Adipocyte (in vitro differentiated cells): Measurements from ENCODE around the gene PSEN2.

ENCODE experiments used
- DNase-seq: peaks from one replicate; pipeline ENCODE4 v3.0.0-alpha.2; 2015; ENCODE audit warnings: low read depth
- H3K27me3 ChIP-seq: replicated peaks from 2 replicates; pipeline ENCODE4 v1.7.0; 2013; ENCODE audit warnings: mild to moderate bottlenecking, low read length, moderate library complexity; ENCODE audit not compliant: control insufficient read depth, insufficient read depth
- H3K36me3 ChIP-seq: 2 replicates; pipeline ENCODE4 v1.7.0; 2013; ENCODE audit warnings: low read length, mild to moderate bottlenecking, moderate library complexity; ENCODE audit not compliant: control insufficient read depth, insufficient read depth, severe bottlenecking
- H3K4me1 ChIP-seq: 2 replicates; pipeline ENCODE4 v1.7.0; 2013; ENCODE audit warnings: mild to moderate bottlenecking, low read length, moderate library complexity; ENCODE audit not compliant: control insufficient read depth, insufficient read depth
- H3K4me3 ChIP-seq: 2 replicates; pipeline ENCODE4 v1.7.0; 2013; ENCODE audit warnings: mild to moderate bottlenecking, low read length, moderate library complexity
- H3K9ac ChIP-seq: 2 replicates; pipeline ENCODE4 v1.7.0; 2013; ENCODE audit warnings: mild to moderate bottlenecking, low read length, moderate library complexity
- H3K9me3 ChIP-seq: 2 replicates; pipeline ENCODE4 v1.7.0; 2013; ENCODE audit warnings: mild to moderate bottlenecking, low read length, moderate library complexity; ENCODE audit not compliant: control insufficient read depth

The PSEN2 gene

DNA sequence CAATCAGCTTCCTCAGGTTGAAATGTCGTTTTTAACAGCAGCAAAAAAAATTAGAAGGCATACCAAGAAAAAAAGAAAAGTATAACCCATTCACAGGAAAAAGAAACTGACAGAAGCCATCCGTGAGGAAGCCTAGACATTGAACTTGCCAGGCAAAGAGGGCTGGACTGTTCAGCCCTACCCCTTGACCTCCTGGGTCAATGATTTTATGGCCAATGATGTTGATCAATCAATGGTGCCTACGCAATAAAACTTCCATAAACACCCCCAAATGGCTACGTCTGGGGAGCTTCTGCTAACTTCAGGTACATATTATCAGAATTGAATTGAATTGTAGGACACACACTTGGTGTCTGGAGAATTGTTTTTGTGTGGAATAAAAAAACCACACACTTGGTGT lies 4.8 kb upstream of the PSEN2 start:
- no peaks in the 10 kb centered on the region for H3K36me3 ChIP-seq
- no peak overlapping the region for H3K9ac ChIP-seq
- no peaks in the 10 kb centered on the region for H3K9me3 ChIP-seq
- peaks cover 14% of the 10 kb centered on the region for H3K4me1 ChIP-seq
- H3K27me3 ChIP-seq: no peaks in the 10 kb centered on the region
- no peak overlapping the region for H3K4me3 ChIP-seq
- no peak for DNase-seq

DNA sequence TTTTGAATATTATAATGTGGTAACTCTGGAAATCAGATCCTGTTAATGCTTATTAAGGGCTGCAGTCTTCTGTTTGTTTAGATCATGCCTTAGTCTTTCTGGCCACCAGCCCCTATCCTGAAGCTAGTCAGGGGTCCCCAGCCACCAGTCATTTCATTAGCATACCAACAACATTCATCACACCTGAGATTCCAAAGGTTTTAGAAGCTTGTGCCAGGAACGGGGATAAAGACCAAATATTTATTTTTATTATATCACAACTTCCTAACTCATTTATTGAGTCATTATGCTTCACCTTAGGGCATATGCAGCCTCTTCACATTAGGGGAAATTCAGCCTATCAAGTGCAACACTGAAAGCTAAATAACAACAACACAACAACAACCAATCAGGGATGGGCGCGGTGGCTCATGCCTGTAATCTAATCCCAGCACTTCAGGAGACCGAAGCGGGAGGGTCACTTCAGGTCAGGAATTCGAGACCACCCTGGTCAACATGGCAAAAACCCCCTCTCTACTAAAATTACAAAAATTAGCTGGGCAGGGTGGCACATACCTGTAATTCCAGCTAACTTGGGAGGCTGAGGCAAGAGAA lies 2.9 kb upstream of the PSEN2 start:
- no peak overlapping the region for H3K9ac ChIP-seq
- no peaks in the 10 kb centered on the region for H3K9me3 ChIP-seq
- H3K4me3 ChIP-seq: no peak overlapping the region
- H3K27me3 ChIP-seq: no peaks in the 10 kb centered on the region
- H3K36me3 ChIP-seq: no peaks in the 10 kb centered on the region
- H3K4me1 ChIP-seq: peaks cover 23% of the 10 kb centered on the region
- no peak for DNase-seq

DNA sequence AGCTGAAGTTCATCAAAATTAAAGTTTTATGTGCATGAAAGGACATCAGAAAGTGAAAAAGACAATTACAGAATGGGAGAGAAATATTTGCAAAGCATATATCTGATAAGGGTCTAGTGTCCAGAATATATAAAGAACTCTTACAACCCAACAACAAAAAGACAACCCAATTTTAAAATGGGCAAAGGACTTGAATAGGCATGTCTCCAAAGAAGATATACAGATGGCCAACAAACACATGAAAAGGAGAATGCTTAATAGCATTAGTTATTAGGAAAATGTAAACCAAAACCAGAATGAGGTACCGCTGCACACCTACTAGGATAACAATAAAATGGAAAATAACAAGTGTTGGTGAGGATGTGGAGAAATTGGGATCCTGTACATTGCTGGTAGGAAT lies 1.7 kb upstream of the PSEN2 start:
- H3K9ac ChIP-seq: no peak overlapping the region
- H3K4me1 ChIP-seq: peaks cover 16% of the 10 kb centered on the region
- H3K9me3 ChIP-seq: no peaks in the 10 kb centered on the region
- no peaks in the 10 kb centered on the region for H3K27me3 ChIP-seq
- no peak overlapping the region for H3K4me3 ChIP-seq
- no peaks in the 10 kb centered on the region for H3K36me3 ChIP-seq
- no peak for DNase-seq

DNA sequence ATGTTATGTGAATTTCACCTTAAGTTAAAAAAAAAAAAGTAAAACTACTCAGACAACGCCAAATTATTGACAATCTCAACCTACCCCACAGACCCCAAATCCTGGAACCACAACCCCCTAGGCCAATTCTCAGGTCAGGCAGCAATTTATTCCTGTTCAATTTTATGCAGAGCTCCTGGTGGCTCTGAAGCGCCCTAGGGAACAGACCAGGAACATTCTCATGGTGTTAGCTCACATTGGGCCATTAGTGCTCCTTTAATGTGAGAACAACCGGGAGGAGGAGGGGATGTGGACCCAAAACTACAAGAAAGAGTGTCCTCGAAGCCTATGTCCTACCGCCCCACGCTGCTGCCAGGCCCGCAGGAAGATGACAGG lies 403 bp upstream of the PSEN2 start:
- no peaks in the 10 kb centered on the region for H3K36me3 ChIP-seq
- H3K4me1 ChIP-seq: peaks cover 12% of the 10 kb centered on the region
- DNase-seq: no peak

DNA sequence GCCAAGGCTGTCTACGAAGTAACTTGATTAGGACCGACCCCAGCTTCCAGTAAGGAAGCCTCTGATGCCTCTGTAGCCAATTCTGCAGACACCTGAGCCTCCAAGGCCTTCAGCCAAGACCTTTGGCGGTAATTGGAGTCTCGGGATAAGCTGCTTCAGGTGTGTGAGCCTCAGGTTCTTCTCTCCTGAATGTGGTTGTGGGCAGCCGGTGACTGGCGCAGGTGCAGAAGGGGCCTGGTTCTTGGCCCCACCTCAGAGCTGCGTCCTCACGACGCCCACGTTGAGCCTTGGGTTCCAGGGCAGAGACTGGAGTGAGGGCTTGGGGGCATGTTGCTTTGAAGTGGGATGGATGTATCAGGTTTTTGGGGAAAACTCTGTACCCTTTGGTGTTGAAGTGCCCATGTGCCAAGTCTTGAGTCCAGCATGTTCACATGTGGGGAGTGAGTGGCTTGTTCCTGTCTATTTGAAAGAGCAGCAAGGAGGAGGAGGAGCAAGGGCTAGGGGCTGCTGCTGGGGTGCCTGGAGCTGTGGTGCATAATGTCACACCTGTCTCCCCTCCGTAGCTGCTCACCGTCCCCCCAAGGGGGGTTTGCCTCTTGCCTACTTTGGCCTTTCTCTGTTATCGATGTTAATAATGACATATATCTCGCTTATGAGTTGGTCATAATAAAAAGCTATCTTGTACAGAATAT lies 1.4 kb downstream of the PSEN2 start:
- H3K4me1 ChIP-seq: peaks cover 12% of the 10 kb centered on the region
- no peaks in the 10 kb centered on the region for H3K36me3 ChIP-seq
- no peaks in the 10 kb centered on the region for H3K27me3 ChIP-seq
- peak overlapping the region; percentile 86 for H3K4me3 ChIP-seq
- DNase-seq: no peak
- peak overlapping the region; percentile 89 for H3K9ac ChIP-seq
- H3K9me3 ChIP-seq: no peaks in the 10 kb centered on the region

More for the DNA sequence above, 403 bp upstream of the PSEN2 start:
- no peaks in the 10 kb centered on the region for H3K27me3 ChIP-seq
- H3K9ac ChIP-seq: peak overlapping the region; percentile 89
- no peaks in the 10 kb centered on the region for H3K9me3 ChIP-seq
- peak overlapping the region; percentile 86 for H3K4me3 ChIP-seq

DNA sequence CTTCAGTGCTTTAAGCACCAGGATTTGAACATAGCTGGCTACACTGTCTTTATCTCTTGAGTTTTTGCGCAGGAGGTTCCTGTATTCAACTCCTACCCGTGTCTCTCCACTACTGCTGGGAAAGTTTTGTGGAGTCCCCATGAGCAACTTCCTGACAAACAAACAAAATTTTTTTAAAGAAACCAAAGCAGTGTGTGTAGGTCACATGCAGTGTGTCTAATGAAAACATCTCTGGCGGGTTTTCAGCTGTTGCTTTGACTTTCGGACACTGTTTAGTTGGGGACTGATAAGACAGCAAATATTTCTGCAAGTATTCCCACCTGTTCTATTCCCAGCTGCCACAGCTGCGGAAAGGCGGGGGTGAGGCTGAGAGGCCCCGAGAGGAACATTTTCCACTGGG lies 2.0 kb downstream of the PSEN2 start:
- no peak overlapping the region for H3K9ac ChIP-seq
- peaks cover 12% of the 10 kb centered on the region for H3K4me1 ChIP-seq
- no peaks in the 10 kb centered on the region for H3K9me3 ChIP-seq
- no peaks in the 10 kb centered on the region for H3K36me3 ChIP-seq
- no peaks in the 10 kb centered on the region for H3K27me3 ChIP-seq
- no peak for DNase-seq
- H3K4me3 ChIP-seq: no peak overlapping the region

DNA sequence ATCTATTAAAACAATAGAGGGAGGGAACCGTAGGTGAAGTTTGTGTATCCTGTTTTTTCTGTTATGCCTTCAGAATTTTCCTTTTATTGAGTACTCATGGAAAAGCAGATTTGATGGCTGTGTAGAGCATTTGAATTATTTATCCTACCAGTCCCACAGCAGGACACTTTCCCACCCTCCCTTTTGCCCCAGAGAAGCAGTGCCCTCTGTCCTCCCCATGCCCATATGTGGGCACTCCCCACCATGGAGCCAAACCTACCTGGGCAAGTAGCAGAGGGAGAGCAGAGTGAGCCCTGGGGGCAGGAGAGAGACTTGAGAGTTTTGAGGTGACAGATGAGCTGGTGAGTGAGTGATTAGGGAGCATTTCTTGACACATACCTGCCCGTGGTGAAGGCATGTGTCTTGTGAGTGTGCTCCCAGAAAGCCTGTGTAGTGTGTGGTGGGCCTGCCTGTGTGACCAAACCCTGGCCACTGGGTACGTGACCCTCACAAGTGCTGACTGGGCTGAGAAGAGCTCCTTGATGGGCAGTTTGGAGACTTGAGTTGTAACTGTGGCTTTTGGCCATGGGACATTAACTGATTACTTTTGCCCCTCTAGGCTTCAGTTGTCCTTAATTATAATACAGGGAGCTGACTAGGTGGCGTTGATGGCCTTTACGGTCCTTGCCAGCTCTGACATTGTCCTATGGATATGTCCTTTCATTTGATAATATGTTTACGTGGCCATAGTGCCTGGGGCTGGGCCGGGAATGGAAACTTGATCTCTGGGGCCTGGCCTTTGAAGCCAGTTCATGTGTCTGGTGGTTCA lies 3.6 kb downstream of the PSEN2 start:
- H3K4me1 ChIP-seq: peaks cover 12% of the 10 kb centered on the region
- DNase-seq: no peak
- no peak overlapping the region for H3K9ac ChIP-seq
- no peak overlapping the region for H3K4me3 ChIP-seq
- no peaks in the 10 kb centered on the region for H3K27me3 ChIP-seq
- H3K36me3 ChIP-seq: no peaks in the 10 kb centered on the region
- no peaks in the 10 kb centered on the region for H3K9me3 ChIP-seq

- no peaks in the 10 kb centered on the region for H3K27me3 ChIP-seq
- no peaks in the 10 kb centered on the region for H3K36me3 ChIP-seq
- H3K9me3 ChIP-seq: no peaks in the 10 kb centered on the region
- no peak overlapping the region for H3K9ac ChIP-seq
- no peak for DNase-seq
- H3K4me1 ChIP-seq: peaks cover 12% of the 10 kb centered on the region
- no peak overlapping the region for H3K4me3 ChIP-seq
Measured at GRCh38 chr1:226874579-226875425, 4.4 kb downstream of the PSEN2 start.

DNA sequence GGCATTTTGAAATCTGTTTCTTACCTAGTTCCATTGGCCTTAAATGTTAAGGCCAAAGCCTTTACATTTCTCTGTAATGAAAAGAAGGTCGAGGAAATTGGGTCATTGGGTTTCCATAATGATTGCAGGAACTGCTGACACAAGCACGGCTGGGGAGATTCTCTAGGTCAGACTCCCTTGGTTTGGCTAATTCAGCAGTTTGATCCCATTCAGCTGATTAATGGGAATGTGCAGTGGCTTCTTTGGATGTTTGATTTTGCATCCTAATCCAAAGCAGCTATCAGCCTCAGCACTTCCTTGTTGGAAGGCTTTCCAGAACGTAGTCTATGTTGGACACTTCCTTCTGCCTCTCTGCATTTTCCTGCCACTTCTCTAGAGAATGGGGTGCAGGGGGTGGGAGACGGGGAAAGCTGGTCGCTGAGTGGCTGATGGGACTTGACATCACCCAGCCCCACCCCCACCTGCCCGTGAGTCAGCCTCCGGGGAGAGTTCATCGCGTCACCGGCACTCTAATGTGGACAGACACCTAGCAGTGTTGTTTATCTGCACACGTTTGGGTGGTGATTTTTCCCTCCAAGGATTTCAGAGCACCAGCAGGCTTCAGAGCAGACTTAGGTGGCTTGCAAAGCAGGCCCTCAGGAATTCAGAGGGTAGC lies 5.4 kb downstream of the PSEN2 start:
- Histone ChIP-seq H3K27me3 (no peaks in the 10 kb centered on the region), H3K9me3 (no peaks in the 10 kb centered on the region), H3K4me3 (no peak overlapping the region), H3K36me3 (peaks cover 2% of the 10 kb centered on the region), H3K4me1 (peaks cover 9% of the 10 kb centered on the region), H3K9ac (no peak overlapping the region)
- no peak for DNase-seq

DNA sequence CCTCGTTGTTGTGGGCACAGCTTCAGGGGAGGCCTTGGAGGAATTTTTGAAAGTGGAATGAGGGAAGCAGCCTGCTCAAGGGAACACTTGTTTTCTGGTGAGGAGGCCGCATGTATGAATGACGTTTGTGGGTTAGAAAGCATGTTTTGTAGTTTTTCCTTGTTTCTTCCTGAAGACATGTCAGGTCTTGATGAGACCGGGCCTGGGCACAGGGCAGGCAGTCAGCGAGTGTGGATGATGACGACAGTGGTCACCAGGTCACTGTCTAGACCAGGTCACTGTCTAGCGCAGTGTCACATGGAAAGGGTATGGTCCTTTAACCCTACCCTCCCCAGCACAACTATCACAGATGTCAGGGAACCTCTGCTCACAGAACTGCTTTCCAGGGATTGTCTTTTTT lies 7.3 kb downstream of the PSEN2 start:
- Histone ChIP-seq H3K4me3 (no peak overlapping the region), H3K9me3 (no peaks in the 10 kb centered on the region), H3K27me3 (no peaks in the 10 kb centered on the region), H3K9ac (no peak overlapping the region), H3K36me3 (peaks cover 3% of the 10 kb centered on the region), H3K4me1 (peaks cover 6% of the 10 kb centered on the region)
- DNase-seq: no peak
